ENCODE measurements around the gene PLBD1.

The PLBD1 gene

GRCh38 chr12:14567351-14568162, at the start of gene PLBD1:
Gene PLBD1, minus strand, starts transcription at chr12:14567883. Its CDS starts 187 bp downstream, at chr12:14567696.
- Histone ChIP-seq H3K9ac (no peak within 1 kb of the TSS), H3K27ac (no peak within 1 kb of the TSS)
- no peak for TF ChIP-seq CTCF (IDR thresholded peaks at IDR 0.05)

GRCh38 chr12:14614704-14615121, 47.0 kb upstream of the PLBD1 start:
- H3K36me3 ChIP-seq (ENCODE audit: control insufficient read depth, insufficient read depth, low read length): no peaks in the 10 kb centered on the region
- peaks cover 3% of the 10 kb centered on the region for H3K9me3 ChIP-seq (ENCODE audit: control insufficient read depth, low read length)
- no peaks in the 10 kb centered on the region for H3K79me2 ChIP-seq
- no peak for TF ChIP-seq CTCF (IDR thresholded peaks at IDR 0.05)
- peaks cover 3% of the 10 kb centered on the region for H3K4me1 ChIP-seq
- H3K4me3 ChIP-seq (ENCODE audit: low read depth, low read length): no peak overlapping the region
- H3K27ac ChIP-seq: no peak overlapping the region
- no peak overlapping the region for H2AFZ ChIP-seq
- no peak overlapping the region for H3K9ac ChIP-seq
- H3K4me2 ChIP-seq (ENCODE audit: low read length): no peak overlapping the region
- H3K27me3 ChIP-seq (ENCODE audit: control insufficient read depth, insufficient read depth, low read length): no peaks in the 10 kb centered on the region

More at GRCh38 chr12:14567351-14568162, at the start of gene PLBD1:
- H2AFZ ChIP-seq: peak within 1 kb of the TSS; percentile 87
- H3K4me2 ChIP-seq (ENCODE audit: low read length): peak within 1 kb of the TSS; percentile 59
- H3K4me1 ChIP-seq: no peaks in the 10 kb centered on the region
- no peaks in the 10 kb centered on the region for H3K36me3 ChIP-seq (ENCODE audit: control insufficient read depth, insufficient read depth, low read length)
- no peaks in the 10 kb centered on the region for H3K79me2 ChIP-seq
- no peaks in the 10 kb centered on the region for H3K9me3 ChIP-seq (ENCODE audit: control insufficient read depth, low read length)
- H3K4me3 ChIP-seq (ENCODE audit: low read depth, low read length): peak within 1 kb of the TSS; percentile 45
- H3K27me3 ChIP-seq (ENCODE audit: control insufficient read depth, insufficient read depth, low read length): no peaks in the 10 kb centered on the region

- TF ChIP-seq CTCF (IDR thresholded peaks at IDR 0.05): no peak
- Histone ChIP-seq H3K4me3 (ENCODE audit: low read depth, low read length) (no peak overlapping the region), H3K27me3 (ENCODE audit: control insufficient read depth, insufficient read depth, low read length) (no peaks in the 10 kb centered on the region), H3K4me1 (no peaks in the 10 kb centered on the region), H3K9ac (no peak overlapping the region), H3K4me2 (ENCODE audit: low read length) (no peak overlapping the region), H3K79me2 (no peaks in the 10 kb centered on the region), H3K9me3 (ENCODE audit: control insufficient read depth, low read length) (peaks cover 3% of the 10 kb centered on the region), H2AFZ (no peak overlapping the region), H3K27ac (no peak overlapping the region), H3K36me3 (ENCODE audit: control insufficient read depth, insufficient read depth, low read length) (no peaks in the 10 kb centered on the region)
These were observed 46.0 kb upstream of the PLBD1 start for GRCh38 chr12:14613718-14614117.

GRCh38 chr12:14612898-14613445, 45.3 kb upstream of the PLBD1 start:
- Histone ChIP-seq H2AFZ (no peak overlapping the region), H3K4me2 (ENCODE audit: low read length) (no peak overlapping the region), H3K36me3 (ENCODE audit: control insufficient read depth, insufficient read depth, low read length) (no peaks in the 10 kb centered on the region), H3K27ac (no peak overlapping the region), H3K4me3 (ENCODE audit: low read depth, low read length) (no peak overlapping the region), H3K27me3 (ENCODE audit: control insufficient read depth, insufficient read depth, low read length) (no peaks in the 10 kb centered on the region), H3K9ac (no peak overlapping the region), H3K9me3 (ENCODE audit: control insufficient read depth, low read length) (peaks cover 3% of the 10 kb centered on the region), H3K4me1 (no peaks in the 10 kb centered on the region), H3K79me2 (no peaks in the 10 kb centered on the region)
- no peak for TF ChIP-seq CTCF (IDR thresholded peaks at IDR 0.05)

Measured in parathyroid adenoma (tissue), 2 donors.